ENCODE results near the gene DDX1. TPM values are rescaled to one million over a fixed set of nuclear protein-coding genes. Genes with fewer than 3 reads are reported as not detected.

The DDX1 gene
- 81.3 and 84.2 TPM in 2 replicates for total RNA-seq

DNA sequence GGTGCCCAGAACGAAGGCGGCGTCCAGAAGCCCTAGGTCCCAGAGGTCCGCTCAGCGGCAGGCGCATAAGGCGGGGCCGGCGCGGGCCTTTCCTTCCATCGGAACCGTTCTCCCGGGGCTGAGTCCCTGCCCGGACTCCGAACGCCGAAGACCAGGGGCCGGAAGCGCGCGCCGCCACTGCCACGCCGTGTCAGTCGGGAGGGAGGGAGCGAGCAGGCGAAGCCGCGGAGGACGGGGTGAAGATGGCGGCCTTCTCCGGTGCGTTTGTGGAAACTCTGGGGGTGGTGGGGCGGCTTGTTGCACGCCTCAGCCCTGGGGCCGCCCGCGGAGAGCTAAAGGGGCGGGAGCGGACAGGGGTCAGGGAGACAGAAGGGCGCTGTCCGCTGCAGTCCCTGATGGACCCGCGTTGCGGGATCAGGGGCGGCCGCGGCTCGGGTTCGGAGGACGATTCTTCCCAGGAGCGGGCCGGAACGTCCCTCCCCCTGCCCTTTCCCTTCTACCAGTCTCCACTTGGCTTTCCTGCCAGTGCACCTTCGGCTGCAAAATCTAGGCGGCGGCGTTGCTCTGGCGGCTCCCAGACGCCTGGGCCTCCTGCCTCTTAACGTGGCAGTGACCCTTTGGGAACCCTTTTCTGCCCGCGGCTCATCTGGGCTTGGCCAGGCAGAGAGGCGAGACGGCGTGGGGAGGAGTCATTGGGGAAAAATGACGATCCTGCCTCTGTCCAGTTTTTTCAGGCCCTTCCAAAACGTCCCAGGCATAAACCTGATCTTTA, at the start of gene DDX1:
DDX1 (plus strand) TSS at position 177 of the 772 bp plus-strand sequence; CDS start at position 243, 66 bp downstream.

DNA sequence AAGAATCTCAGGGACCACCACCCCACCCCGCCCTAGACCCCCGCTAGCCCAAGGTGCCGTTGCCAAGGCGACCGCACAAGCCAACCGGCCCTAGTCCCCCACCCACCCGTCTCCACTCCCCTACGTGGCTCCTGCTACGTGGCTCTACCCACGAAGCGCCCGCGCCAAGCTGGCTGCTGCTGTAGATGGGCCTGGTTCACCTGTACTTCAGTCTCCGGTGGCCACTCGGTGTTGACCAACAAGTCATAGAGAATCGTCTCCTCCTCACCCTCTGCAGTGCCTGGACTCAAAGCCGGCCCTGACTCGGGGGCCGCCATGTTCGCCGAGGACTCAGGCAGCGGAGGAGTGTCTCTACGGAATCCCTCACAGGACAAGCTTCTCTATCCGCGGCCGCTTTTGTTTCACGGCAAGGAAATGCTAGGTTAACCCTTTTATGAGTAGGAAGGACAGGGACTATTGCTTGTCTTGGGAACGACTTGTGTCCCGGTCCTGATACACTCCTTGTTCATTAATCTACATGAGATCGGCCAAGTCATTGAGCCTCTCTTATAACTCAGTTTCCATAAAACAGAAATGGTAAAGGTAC, 30.6 kb upstream of the DDX1 start, which contains the start of gene NBAS:
NBAS (minus strand) TSS at position 347 of the 586 bp plus-strand sequence; CDS start at position 317, 30 bp downstream.

Other genes with a start within 250 kb of the DDX1 start
- gene NBAS, start 30.5 kb upstream of the DDX1 start, total RNA-seq = 53.0 and 56.0 TPM in 2 replicates